HepG2 (cell line): ENCODE measurements around the gene TMEM235. TPM values are rescaled to one million over a fixed set of nuclear protein-coding genes. Genes with fewer than 3 reads are reported as not detected.

Experiments
- DMTF1 ChIP-seq: sonication (generic); formaldehyde crosslinking; IDR thresholded peaks from 2 replicates; pipeline ENCODE4 v1.4.0; 2020; ENCODE audit warnings: mild to moderate bottlenecking, missing genetic modification reagents
- KDM5B ChIP-seq: sonication (generic); formaldehyde crosslinking; IDR thresholded peaks from 2 replicates; pipeline ENCODE4 v1.4.0; 2020; ENCODE audit warnings: missing genetic modification reagents, mild to moderate bottlenecking, borderline replicate concordance
- NONO ChIP-seq, 2 experiments: fragments of 450-650 bp in 1 of 2; sonication (generic) in 1 of 2; formaldehyde crosslinking in 1 of 2; IDR thresholded peaks in 1 of 2; conservative IDR thresholded peaks in 1 of 2; 2 replicates each; pipeline versions ENCODE4 v1.6.1 to v1.8.0; 2017 to 2022; ENCODE audit warnings: mild to moderate bottlenecking in 1 of 2, missing genetic modification reagents in 1 of 2, moderate library complexity in 1 of 2
- NPAS2 ChIP-seq: sonication (generic); formaldehyde crosslinking; IDR thresholded peaks from 2 replicates; pipeline ENCODE4 v1.8.0; 2022; ENCODE audit warnings: mild to moderate bottlenecking, missing genetic modification reagents, borderline replicate concordance
- SALL1 ChIP-seq: sonication (generic); formaldehyde crosslinking; IDR thresholded peaks from 2 replicates; pipeline ENCODE4 v1.8.0; 2022; ENCODE audit warnings: mild to moderate bottlenecking, missing genetic modification reagents
- ZFP36 ChIP-seq: fragments of 150-350 bp; IDR thresholded peaks from 2 replicates; pipeline ENCODE4 v1.6.1; 2018; ENCODE audit warnings: borderline replicate concordance, low read length, low read depth; ENCODE audit not compliant: partially characterized antibody
- ZKSCAN5 ChIP-seq: sonication (generic); formaldehyde crosslinking; IDR thresholded peaks from 2 replicates; pipeline ENCODE4 v1.5.1; 2020; ENCODE audit warnings: mild to moderate bottlenecking, missing genetic modification reagents
- ZNF235 ChIP-seq: sonication (generic); formaldehyde crosslinking; IDR thresholded peaks from 2 replicates; pipeline ENCODE4 v1.8.1; 2023; ENCODE audit warnings: mild to moderate bottlenecking, missing genetic modification reagents, borderline replicate concordance
- ZNF781 ChIP-seq: sonication (generic); formaldehyde crosslinking; IDR thresholded peaks from 2 replicates; pipeline ENCODE4 v1.5.1; 2020; ENCODE audit warnings: borderline replicate concordance, mild to moderate bottlenecking, missing genetic modification reagents; ENCODE audit errors: not compliant biosample characterization
- polyA plus RNA-seq, 8 experiments: library from polyadenylated mRNA; depleted of rRNA in 3 of 8; stranded (reverse) in 7 of 8; unstranded in 1 of 8; fragments of >200 nt; fragmentation: Illumina TruSeq in 4 of 8; extraction: Trizol in 4 of 8; gene quantifications; 2 replicates each; pipeline versions ENCODE4 v1.2.1 to v1.2.3, GENCODE V29; 2011 to 2016; ENCODE audit warnings: low read depth in 4 of 8, missing spikeins in 1 of 8, mixed read lengths in 1 of 8; ENCODE audit not compliant: insufficient read depth in 1 of 8
- total RNA-seq, 5 experiments: library from RNA; depleted of rRNA; stranded (reverse); fragments of >200 nt; fragmentation: Illumina TruSeq; extraction: Trizol; gene quantifications; 2 replicates each; pipeline ENCODE4 v1.2.3, GENCODE V29; 2016; ENCODE audit warnings: low read depth in 1 of 5
- TF ChIP-seq, protein P1 (sequence below): sonication (generic); formaldehyde crosslinking; IDR thresholded peaks from 2 replicates; pipeline ENCODE4 v1.4.0; 2020; ENCODE audit warnings: missing genetic modification reagents, borderline replicate concordance
- TF ChIP-seq, protein P2 (sequence below): sonication (generic); formaldehyde crosslinking; conservative IDR thresholded peaks from 2 replicates; pipeline ENCODE4 v1.4.0; 2020; ENCODE audit warnings: missing genetic modification reagents
- TF ChIP-seq, protein P3 (sequence below): sonication (generic); formaldehyde crosslinking; IDR thresholded peaks from 2 replicates; pipeline ENCODE4 v1.4.0; 2020; ENCODE audit warnings: mild to moderate bottlenecking, missing genetic modification reagents

Gene TMEM235
- total and polyA plus RNA-seq, 2 of the 13 experiments (the other 11 are each of a cell fraction or from before 2014, with no cell fraction given), result not detected

- TF ChIP-seq, protein P1, sequence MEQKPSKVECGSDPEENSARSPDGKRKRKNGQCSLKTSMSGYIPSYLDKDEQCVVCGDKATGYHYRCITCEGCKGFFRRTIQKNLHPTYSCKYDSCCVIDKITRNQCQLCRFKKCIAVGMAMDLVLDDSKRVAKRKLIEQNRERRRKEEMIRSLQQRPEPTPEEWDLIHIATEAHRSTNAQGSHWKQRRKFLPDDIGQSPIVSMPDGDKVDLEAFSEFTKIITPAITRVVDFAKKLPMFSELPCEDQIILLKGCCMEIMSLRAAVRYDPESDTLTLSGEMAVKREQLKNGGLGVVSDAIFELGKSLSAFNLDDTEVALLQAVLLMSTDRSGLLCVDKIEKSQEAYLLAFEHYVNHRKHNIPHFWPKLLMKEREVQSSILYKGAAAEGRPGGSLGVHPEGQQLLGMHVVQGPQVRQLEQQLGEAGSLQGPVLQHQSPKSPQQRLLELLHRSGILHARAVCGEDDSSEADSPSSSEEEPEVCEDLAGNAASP (CRISPR knock-in tag), result peak; percentile 77; the same call in 1 of the 2 replicates
- TF ChIP-seq DMTF1 (CRISPR knock-in tag) (no peak), NONO (IDR thresholded peaks at IDR 0.05) (no peak), NONO (CRISPR knock-in tag; conservative IDR thresholded peaks at IDR 0.05) (peak; percentile 91), ZNF781 (CRISPR knock-in tag) (no peak), ZFP36 (no peak), NPAS2 (CRISPR knock-in tag) (no peak), SALL1 (CRISPR knock-in tag) (peak; percentile 78; the same call in 1 of the 2 replicates), ZNF235 (CRISPR knock-in tag) (peak; percentile 97; the same call in 1 of the 2 replicates), KDM5B (CRISPR knock-in tag) (peak; percentile 99), ZKSCAN5 (CRISPR knock-in tag) (0 out of 2 replicates have a peak, but pooled peaks have one; percentile 54)
- TF ChIP-seq, protein P2, sequence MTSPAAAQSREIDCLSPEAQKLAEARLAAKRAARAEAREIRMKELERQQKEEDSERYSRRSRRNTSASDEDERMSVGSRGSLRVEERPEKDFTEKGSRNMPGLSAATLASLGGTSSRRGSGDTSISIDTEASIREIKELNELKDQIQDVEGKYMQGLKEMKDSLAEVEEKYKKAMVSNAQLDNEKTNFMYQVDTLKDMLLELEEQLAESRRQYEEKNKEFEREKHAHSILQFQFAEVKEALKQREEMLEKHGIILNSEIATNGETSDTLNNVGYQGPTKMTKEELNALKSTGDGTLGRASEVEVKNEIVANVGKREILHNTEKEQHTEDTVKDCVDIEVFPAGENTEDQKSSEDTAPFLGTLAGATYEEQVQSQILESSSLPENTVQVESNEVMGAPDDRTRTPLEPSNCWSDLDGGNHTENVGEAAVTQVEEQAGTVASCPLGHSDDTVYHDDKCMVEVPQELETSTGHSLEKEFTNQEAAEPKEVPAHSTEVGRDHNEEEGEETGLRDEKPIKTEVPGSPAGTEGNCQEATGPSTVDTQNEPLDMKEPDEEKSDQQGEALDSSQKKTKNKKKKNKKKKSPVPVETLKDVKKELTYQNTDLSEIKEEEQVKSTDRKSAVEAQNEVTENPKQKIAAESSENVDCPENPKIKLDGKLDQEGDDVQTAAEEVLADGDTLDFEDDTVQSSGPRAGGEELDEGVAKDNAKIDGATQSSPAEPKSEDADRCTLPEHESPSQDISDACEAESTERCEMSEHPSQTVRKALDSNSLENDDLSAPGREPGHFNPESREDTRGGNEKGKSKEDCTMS, result no peak
- TF ChIP-seq, protein P3, sequence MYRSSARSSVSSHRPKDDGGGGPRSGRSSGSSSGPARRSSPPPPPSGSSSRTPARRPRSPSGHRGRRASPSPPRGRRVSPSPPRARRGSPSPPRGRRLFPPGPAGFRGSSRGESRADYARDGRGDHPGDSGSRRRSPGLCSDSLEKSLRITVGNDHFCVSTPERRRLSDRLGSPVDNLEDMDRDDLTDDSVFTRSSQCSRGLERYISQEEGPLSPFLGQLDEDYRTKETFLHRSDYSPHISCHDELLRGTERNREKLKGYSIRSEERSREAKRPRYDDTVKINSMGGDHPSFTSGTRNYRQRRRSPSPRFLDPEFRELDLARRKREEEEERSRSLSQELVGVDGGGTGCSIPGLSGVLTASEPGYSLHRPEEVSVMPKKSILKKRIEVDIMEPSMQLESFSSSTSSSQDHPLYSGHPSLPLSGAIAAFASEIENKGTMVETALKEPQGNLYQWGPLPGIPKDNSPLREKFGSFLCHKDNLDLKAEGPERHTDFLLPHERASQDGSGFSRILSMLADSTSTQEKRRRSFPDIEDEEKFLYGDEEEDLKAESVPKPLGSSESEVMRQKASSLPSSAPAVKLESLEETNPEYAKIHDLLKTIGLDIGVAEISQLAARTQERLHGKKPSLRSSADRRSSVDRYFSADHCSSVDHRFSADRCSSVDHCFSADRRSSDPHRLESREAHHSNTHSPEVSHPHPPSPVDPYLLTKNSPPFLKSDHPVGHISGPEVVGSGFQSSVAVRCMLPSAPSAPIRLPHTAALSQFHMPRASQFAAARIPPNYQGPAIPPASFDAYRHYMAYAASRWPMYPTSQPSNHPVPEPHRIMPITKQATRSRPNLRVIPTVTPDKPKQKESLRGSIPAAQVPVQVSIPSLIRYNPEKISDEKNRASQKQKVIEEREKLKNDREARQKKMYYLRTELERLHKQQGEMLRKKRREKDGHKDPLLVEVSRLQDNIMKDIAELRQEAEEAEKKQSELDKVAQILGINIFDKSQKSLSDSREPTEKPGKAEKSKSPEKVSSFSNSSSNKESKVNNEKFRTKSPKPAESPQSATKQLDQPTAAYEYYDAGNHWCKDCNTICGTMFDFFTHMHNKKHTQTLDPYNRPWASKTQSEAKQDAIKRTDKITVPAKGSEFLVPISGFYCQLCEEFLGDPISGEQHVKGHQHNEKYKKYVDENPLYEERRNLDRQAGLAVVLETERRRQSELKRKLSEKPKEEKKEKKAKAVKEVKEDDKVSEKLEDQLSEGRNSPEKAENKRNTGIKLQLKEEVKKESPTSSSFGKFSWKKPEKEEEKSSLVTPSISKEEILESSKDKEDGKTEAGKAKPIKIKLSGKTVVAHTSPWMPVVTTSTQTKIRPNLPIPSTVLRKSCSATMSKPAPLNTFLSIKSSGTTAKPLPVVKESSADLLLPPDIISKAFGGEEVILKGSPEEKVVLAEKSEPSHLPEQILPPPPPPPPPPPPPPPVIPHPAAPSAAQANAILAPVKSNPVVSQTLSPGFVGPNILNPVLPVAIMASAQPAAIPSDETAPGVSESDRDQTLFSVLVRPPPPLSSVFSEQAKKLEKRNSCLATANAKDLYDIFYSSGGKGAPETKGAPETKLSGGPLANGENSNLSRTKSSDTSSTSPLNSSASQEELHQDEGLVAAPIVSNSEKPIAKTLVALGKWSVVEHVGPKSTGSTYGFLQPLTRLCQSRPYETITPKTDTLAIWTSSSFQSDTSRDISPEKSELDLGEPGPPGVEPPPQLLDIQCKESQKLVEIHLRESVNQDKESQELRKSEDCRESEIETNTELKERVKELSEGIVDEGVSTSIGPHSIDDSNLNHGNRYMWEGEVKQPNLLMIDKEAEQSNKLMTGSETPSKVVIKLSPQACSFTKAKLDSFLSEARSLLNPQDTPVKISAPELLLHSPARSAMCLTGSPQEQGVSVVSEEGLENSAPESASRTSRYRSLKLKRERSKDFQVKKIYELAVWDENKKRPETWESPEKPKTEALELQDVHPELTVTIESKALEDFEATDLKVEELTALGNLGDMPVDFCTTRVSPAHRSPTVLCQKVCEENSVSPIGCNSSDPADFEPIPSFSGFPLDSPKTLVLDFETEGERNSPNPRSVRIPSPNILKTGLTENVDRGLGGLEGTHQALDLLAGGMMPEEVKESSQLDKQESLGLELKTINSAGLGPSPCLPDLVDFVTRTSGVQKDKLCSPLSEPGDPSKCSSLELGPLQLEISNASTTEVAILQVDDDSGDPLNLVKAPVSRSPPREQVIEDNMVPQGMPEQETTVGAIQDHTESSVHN, result no peak; the same call in 1 of the 2 replicates
Observed at GRCh38 chr17:78253946-78254672, 22.7 kb downstream of the TMEM235 start (continued).
